ENCODE data around the gene METTL8. TPM values are rescaled to one million over a fixed set of nuclear protein-coding genes. Genes with fewer than 3 reads are reported as not detected.
A peak's percentile ranks its signal among the peaks of the same experiment; 100 is the strongest.
"Not testable (repeated sequence)": the region's sequence is repeated elsewhere in the genome, so short reads cannot be mapped to it uniquely, and the experiment has no call there.

METTL8 gene
- total RNA-seq, 2 donors from 2014 or later = 19.5 to 27.7 TPM

DNA sequence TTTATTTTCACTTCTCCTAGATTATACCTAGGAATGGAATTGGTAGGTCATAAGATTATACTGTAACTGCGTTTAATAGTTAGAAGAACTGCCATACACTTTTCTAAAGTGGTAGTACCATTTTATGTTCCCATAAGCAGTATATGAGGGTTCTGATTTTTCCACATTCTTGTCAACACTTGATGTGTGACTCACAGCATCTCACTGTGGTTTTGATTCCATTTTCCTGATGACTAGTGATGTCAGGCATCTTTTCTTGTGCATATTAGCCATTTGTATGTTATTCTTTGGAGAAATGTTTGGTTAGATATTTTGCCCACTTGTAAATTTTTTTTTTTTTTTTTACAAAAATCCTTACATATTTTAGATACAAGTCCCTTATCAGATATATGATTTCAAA, 2.5 kb upstream of the METTL8 start:
- Mint-ChIP-seq H3K9me3 (no peaks in the 10 kb centered on the region), H3K4me1 (peaks cover 7% of the 10 kb centered on the region), H3K4me3 (peak overlapping the region; percentile 94), H3K27me3 (no peaks in the 10 kb centered on the region), H3K27ac (no peak overlapping the region), H3K36me3 (ENCODE audit: low read depth) (peaks cover 53% of the 10 kb centered on the region)
- ATAC-seq (replicated peaks) = no peak

DNA sequence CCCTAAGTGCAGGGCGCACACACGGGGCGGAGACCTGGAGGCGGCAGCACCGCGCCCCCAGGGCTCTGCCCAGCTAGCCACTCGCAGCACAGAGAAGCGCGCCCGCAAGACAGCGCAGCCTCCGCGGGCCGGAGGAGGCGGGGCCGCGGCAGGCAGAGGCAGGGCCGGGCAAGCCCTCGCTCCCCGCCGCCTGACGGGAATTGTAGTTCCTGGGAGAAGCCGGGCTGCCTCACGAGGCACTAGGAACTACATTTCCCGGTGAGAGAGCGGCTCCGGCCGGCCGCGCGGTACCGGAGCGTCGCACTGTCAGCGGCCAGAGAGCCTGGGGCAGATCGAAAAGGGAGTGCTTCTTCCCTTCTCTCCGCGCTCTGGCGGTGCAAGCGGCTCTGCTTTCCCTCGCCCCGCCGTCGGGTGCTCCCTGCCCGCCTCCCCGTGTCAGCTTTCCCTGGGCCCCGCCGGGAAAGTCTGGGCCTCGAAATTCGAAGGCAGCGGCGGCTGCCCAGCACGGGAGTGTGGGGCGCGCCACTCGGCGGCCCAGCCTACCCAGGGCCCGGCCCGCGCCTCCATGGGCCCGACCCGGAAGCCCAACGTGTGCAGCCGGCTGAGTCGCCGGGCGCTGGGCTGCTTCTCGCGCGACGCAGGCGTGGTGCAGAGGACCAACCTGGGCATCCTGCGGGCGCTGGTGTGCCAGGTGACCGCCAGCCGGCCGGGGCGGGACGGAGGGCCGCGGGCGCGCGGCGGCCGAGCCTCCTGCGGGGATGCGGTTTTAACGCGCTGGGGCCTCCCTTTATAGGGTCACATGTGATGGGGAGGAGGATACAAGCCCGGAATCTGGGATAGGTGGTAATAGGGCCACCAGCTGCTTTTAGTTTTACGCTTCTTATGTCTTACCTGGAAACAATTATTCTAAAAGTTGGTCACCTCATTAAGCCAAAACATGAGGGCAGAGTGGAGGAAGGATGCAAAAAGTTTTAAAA, 511 bp upstream of the METTL8 start, which contains the start of gene DCAF17:
TSS of gene DCAF17 (plus strand) at position 214 of the 977 bp plus-strand sequence. CDS start at position 566, 352 bp downstream.
- peak; percentile 94 for ATAC-seq (replicated peaks)
- Mint-ChIP-seq H3K27me3 (no peaks in the 10 kb centered on the region), H3K4me3 (peak within 1 kb of the TSS; percentile 94), H3K9me3 (no peaks in the 10 kb centered on the region), H3K36me3 (ENCODE audit: low read depth) (peaks cover 33% of the 10 kb centered on the region), H3K27ac (peak within 1 kb of the TSS; percentile 86), H3K4me1 (peaks cover 7% of the 10 kb centered on the region)

DNA sequence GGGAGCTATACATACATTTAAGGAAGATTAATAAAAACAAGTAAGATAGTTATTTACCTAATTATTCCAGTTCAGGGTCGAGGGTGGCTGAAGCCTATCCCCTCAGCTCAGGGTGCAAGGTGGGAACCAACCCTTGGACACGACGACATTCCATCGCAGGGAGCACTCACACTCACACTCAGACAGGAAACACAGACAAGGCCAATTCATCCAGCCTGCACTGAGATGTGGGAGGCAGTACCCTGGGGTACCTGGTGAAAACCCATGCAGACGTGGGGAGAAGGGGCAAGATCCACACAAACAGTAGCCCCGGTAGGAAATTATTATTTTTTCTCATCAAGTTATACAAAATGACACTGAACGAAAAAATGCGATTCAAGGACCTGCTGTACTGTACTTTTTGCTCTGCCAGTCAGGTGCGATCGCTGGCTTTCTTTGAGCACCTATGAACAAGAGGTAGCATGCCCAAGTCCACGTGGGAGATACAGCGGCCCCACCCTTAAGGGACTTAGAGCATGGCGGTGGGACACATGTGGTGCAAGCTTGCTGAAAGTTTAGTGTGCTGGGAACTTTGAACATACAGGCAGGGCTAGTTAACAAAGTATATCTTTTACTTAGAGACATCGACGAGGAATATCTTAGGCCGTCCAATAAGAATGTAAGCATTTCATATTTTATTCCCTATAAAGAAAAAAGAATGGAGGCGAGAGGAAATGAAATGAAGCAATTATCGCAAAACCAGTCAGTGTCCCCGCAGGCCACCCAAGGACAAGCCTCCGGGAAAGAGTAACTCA, 624 bp downstream of the METTL8 start:
- Mint-ChIP-seq H3K9me3 (no peaks in the 10 kb centered on the region), H3K4me1 (peaks cover 12% of the 10 kb centered on the region), H3K36me3 (ENCODE audit: low read depth) (peaks cover 22% of the 10 kb centered on the region), H3K27me3 (no peaks in the 10 kb centered on the region), H3K4me3 (peak overlapping the region; percentile 94), H3K27ac (peak overlapping the region; percentile 86)
- ATAC-seq (replicated peaks) = peak; percentile 16

DNA sequence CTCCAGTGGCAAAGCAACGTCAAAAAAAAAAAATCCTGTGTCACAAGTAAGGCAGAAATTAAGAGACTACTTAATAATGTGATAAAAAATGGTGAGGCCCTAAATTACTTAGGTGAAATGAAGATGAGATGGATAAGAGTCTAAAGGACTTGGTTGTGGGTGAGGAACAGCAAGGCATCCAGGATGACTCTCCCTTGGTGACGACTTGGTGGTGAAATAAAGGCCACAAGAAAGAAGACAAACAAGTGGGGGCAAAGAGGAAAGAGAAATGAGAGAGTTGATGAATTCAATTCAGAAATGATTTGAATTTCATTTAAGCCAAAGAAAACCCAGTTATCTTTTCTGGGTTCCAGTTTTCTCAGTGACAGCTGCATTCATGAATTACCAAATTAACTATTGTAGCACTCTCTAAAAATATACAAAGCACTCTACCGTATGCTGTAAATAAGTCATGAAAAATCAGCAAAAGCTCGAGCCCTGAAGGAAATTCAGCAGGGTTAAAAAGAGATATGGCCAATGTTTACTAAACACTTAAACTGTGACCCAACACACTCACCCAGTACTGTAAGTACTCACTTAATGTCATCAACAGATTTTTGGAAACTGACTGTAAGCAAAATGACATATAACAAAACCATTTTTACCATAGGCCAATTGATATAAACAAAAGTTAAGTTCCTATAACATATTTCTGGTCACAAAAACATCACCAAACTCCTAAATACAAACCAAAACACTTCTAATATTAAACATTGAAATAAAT, 1.4 kb downstream of the METTL8 start:
- peak overlapping the region; percentile 86 for H3K27ac Mint-ChIP-seq
- H3K9me3 Mint-ChIP-seq = no peaks in the 10 kb centered on the region
- peaks cover 14% of the 10 kb centered on the region for H3K36me3 Mint-ChIP-seq (ENCODE audit: low read depth)
- H3K27me3 Mint-ChIP-seq = no peaks in the 10 kb centered on the region
- ATAC-seq (replicated peaks) = no peak
- H3K4me1 Mint-ChIP-seq = peaks cover 12% of the 10 kb centered on the region
- H3K4me3 Mint-ChIP-seq = peak overlapping the region; percentile 94

DNA sequence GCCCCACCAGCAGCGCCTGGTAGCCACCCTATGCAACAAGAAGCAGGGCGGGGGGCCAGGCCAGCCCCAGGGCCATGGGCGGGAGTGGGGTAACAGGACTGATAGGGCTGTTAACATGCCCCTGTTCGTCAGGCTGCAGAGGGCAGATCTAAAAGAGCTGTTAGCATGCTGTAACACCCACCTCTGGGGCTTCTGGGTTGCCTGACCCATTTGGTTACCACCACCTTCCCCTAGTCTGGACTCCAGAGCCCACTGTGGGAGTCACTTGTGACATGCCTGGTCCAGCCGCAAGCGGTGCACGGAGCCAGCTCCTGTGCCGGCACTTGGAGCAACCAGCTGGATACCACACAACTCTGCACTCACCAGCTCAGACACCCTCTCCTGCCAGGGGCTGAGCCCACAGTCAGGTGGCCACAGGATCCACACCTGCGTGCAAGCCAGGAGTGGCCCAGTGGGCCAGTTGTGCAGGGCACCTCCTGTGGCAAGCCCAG, 2.1 kb downstream of the METTL8 start:
- H3K4me1 Mint-ChIP-seq = peaks cover 12% of the 10 kb centered on the region
- H3K9me3 Mint-ChIP-seq = no peaks in the 10 kb centered on the region
- peaks cover 7% of the 10 kb centered on the region for H3K36me3 Mint-ChIP-seq (ENCODE audit: low read depth)
- no peaks in the 10 kb centered on the region for H3K27me3 Mint-ChIP-seq
- no peak for ATAC-seq (replicated peaks)
- peak overlapping the region; percentile 86 for H3K27ac Mint-ChIP-seq
- peak overlapping the region; percentile 94 for H3K4me3 Mint-ChIP-seq

DNA sequence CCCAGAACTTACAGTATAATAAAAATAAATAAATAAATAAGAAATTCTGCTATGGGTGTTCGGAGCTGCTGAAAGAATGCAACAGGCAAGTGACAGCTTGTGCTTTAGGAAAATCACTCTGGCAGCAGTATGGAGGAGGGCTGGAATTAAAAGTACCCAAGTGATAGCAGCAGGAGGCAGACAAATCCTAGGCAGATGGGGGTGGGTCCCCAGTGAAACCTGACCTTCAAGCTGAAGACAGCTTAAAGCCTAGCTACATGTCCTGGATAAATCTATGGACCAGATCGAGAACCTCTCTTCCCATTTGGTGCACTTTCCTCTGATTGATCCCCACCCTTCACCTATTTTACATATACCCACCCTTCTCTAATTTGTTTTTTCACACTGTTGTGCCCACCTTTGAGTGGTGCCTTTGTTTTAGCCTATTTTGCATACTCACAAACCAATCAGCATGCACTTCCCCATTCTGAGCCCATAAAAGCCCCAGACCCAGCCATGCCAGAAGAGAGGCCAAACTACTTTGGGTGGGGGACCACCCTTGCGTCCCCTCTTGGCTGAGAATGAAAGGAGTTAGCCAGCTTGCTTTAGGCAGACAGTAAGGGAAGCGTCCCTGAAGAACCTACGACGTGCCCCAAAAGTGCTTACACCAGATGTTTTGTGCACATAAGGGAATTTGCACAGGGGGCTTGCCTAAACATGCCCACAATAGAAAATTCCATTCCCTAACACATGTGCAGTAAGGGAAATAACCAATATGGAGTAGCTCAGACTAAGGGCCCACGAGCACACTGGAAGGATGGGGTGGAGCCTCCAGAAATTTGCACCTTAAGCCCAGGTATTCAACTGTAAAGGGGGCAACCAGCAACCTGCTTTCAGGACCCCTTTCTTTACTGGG, 3.0 kb downstream of the METTL8 start:
- Mint-ChIP-seq H3K9me3 (no peaks in the 10 kb centered on the region), H3K4me1 (peaks cover 12% of the 10 kb centered on the region), H3K4me3 (no peak overlapping the region)

DNA sequence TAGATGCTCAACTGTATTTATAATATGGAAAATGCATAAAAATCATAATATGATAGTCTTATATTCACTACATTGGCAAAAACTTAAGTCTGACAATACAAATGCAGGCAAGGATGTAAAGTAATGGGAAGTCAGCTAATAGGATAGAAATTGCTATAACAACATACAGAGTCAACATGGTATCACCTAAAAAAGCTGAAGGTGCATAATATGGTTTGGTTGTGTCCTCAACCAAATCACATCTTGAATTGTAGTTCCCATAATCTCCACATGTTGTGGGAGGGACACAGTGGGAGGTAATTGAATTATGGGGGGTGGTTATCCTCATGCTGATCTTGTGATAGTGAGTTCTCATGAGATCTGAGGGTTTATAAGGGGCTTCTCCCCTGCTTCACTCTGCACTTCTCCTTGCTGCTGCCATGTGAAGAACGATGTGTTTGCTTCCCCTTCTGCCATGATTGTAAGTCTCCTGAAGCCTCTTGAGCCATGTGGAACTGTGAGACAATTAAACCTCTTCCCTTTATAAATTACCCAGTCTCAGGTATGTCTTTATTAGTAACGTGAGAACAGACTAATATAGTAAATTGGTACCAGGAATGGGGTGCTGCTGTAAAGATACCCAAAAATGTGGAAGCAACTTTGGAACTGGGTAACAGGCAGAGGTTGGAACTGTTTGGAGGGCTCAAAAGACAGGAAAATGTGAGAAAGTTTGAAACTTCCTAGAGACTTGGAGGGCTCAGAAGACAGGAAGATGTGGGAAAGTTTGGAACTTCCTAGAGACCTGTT, 10.9 kb downstream of the METTL8 start:
- peaks cover 17% of the 10 kb centered on the region for H3K4me1 Mint-ChIP-seq
- H3K27ac Mint-ChIP-seq; H3K27me3 Mint-ChIP-seq; H3K36me3 Mint-ChIP-seq (ENCODE audit: low read depth); H3K4me3 Mint-ChIP-seq; H3K9me3 Mint-ChIP-seq; ATAC-seq (replicated peaks): not testable (repeated sequence)

More for the DNA sequence above, 3.0 kb downstream of the METTL8 start:
- Mint-ChIP-seq H3K36me3 (ENCODE audit: low read depth) (no peaks in the 10 kb centered on the region), H3K27me3 (no peaks in the 10 kb centered on the region), H3K27ac (no peak overlapping the region)
- ATAC-seq (replicated peaks) = no peak

DNA sequence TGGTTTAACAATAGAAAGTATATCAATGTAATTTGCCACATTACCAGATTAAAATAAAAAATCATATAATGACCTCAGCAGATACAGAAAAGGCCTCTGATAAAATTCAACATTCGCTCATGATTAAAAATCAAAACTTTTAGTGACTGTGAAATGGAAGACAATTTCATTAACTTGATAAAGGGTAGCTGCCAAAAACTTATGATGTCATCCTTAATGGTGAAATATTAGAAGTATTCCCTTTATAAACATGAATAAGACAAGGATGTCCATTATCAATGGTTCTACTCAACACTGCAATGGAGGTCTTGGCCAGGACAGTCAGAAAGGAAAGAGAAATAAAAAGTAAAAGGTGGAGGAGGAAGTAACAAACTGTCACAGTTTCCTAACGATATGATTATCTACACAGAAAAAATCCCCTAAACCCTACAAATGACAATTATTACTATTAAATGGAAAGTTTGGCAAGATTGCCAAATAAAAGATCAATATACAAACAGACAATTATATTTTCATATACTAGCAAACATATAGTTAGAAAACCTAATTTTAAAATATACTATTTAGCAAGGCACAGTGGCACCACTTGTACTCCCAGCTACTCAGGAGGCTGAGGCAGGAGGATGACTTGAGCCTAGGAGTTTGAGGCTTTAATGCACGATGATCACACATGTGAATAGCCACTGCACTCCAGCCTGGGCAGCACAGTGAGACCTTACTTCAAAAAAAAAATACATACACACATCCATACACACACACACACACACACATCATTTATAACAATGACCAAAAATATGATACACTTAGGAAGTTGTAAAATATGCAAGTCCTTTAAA, 12.8 kb downstream of the METTL8 start:
- peak overlapping the region; percentile 32 for H3K4me3 Mint-ChIP-seq
- no peaks in the 10 kb centered on the region for H3K27me3 Mint-ChIP-seq
- peak overlapping the region; percentile 51 for H3K27ac Mint-ChIP-seq
- peaks cover 10% of the 10 kb centered on the region for H3K9me3 Mint-ChIP-seq
- peaks cover 24% of the 10 kb centered on the region for H3K4me1 Mint-ChIP-seq
- ATAC-seq (replicated peaks) = peak; percentile 23
- H3K36me3 Mint-ChIP-seq (ENCODE audit: low read depth) = peaks cover 8% of the 10 kb centered on the region

DNA sequence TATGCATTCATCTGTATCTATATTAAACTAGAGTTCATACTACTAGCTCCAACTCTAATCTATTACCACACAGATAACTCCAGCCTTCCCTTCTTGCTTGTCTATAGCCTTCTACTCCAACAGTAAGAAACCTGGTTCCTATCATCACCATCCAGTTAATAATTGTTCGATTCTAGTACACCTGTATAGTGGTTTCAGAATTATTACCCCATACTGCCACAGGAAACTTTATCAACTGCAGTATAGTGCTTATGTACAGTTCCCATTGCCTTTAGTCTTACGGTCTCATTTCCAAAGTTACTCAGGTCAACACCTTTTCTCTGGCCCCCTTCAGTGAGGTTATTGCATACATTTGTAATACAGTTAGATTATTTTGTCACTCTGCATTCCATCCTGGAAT, 14.5 kb downstream of the METTL8 start:
- Mint-ChIP-seq H3K27me3 (no peaks in the 10 kb centered on the region), H3K36me3 (ENCODE audit: low read depth) (no peaks in the 10 kb centered on the region), H3K4me3 (no peak overlapping the region), H3K4me1 (peaks cover 28% of the 10 kb centered on the region), H3K9me3 (peaks cover 6% of the 10 kb centered on the region), H3K27ac (peak overlapping the region; percentile 6)
- ATAC-seq (replicated peaks) = no peak

DNA sequence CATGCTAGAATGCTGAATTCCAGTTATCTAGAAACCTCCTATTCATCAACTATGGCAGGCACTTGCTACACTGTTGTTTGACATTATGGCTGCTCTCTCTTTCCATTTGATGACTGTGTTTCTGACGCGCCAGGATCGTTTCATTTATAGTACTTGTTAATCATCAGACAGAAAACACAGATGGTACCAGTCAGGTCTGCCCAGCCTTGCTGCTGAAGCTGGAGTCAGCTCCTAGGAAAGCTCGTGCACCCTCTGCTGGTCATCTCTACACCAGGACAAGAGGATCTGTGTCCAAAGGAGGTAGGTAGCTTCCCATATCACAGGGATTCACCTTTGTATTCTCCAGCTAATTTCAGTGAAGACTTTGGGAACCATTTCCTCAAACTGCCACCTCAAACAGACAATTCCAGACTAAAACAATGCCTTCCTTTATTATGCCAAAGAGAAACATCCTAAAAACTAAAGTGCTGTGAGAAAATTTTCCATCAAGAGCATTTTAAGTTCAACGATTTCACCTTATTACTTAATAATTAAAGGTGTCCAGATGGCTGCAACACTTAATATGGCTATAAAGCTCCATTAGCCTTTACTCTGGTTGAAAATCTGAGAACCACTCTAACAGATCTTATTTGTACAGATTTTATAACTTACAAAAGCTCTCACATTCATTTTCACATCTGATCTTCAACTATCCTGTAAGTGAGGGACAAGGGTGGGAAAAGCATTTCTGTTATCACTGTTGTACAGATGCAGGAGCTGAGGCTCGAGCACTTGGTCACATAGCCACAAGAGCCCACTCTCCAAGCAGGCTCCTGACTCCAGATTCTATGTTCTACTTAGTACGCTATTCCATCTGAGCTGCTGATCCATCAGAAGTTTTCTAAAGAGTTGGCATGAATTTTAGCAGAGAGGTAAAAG, 17.5 kb downstream of the METTL8 start:
- no peaks in the 10 kb centered on the region for H3K9me3 Mint-ChIP-seq
- peak overlapping the region; percentile 53 for H3K4me3 Mint-ChIP-seq
- peak; percentile 98 for ATAC-seq (replicated peaks)
- H3K36me3 Mint-ChIP-seq (ENCODE audit: low read depth) = no peaks in the 10 kb centered on the region
- H3K4me1 Mint-ChIP-seq = peaks cover 24% of the 10 kb centered on the region
- H3K27ac Mint-ChIP-seq = peak overlapping the region; percentile 86
- no peaks in the 10 kb centered on the region for H3K27me3 Mint-ChIP-seq

DNA sequence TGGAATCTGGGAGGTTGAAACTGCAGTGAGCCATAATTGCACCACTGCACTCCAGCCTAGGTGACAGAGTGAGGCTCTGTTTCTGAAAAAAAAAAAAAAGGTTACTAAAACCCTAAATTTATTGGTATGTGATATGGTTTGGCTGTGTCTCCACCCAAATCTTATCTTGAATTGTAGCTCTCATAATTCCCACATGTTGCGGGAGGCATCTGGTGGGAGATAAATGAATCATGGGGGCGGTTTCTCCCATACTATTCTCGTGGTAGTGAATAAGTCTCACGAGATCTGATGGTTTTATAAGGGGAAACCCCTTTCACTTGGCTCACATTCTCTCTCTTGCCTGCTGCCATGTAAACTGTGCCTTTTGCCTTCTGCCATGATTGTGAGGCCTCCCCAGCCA, 19.1 kb downstream of the METTL8 start:
- ATAC-seq (replicated peaks) = peak; percentile 9
- H3K36me3 Mint-ChIP-seq (ENCODE audit: low read depth); H3K27ac Mint-ChIP-seq; H3K27me3 Mint-ChIP-seq; H3K9me3 Mint-ChIP-seq: not testable (repeated sequence)
- H3K4me3 Mint-ChIP-seq = peak overlapping the region; percentile 23
- H3K4me1 Mint-ChIP-seq = peaks cover 15% of the 10 kb centered on the region
